HG02981 (cell line): ENCODE data around the gene ZNF232.
"Not testable (repeated sequence)": the region's sequence is repeated elsewhere in the genome, so short reads cannot be mapped to it uniquely, and the experiment has no call there.

Source experiments
- ATAC-seq: cut with Tn5 transposase; IDR thresholded peaks from one replicate; pipeline ENCODE4 v1.9.1; 2021; ENCODE audit warnings: mild to moderate bottlenecking, moderate library complexity; ENCODE audit not compliant: unreplicated experiment

The ZNF232 gene

GRCh38 chr17:5130261-5130660, 18.6 kb upstream of the ZNF232 start:
- not testable (repeated sequence) for ATAC-seq

GRCh38 chr17:5129770-5130169, 18.1 kb upstream of the ZNF232 start:
- ATAC-seq = not testable (repeated sequence)

- ATAC-seq = no peak
These were observed 17.3 kb upstream of the ZNF232 start for GRCh38 chr17:5128905-5129535.

- not testable (repeated sequence) for ATAC-seq
These were observed 16.7 kb upstream of the ZNF232 start for GRCh38 chr17:5128387-5128786.

- ATAC-seq = no peak
These were observed 16.2 kb upstream of the ZNF232 start for GRCh38 chr17:5127910-5128309.

GRCh38 chr17:5126719-5127488, 15.2 kb upstream of the ZNF232 start:
- no peak for ATAC-seq

GRCh38 chr17:5124896-5125295, 13.2 kb upstream of the ZNF232 start:
- ATAC-seq = not testable (repeated sequence)

- not testable (repeated sequence) for ATAC-seq
These were observed 12.6 kb upstream of the ZNF232 start for GRCh38 chr17:5124125-5124760.

- ATAC-seq = no peak
These were observed 11.9 kb upstream of the ZNF232 start for GRCh38 chr17:5123343-5124124.

GRCh38 chr17:5122586-5123342, 11.1 kb upstream of the ZNF232 start:
- ATAC-seq = no peak

GRCh38 chr17:5122056-5122455, 10.4 kb upstream of the ZNF232 start:
- not testable (repeated sequence) for ATAC-seq

- ATAC-seq = no peak
These were observed 9.6 kb upstream of the ZNF232 start for GRCh38 chr17:5121186-5121841.

GRCh38 chr17:5120436-5121185, 8.9 kb upstream of the ZNF232 start:
- ATAC-seq = not testable (repeated sequence)

GRCh38 chr17:5120036-5120435, 8.4 kb upstream of the ZNF232 start:
- ATAC-seq = no peak

- no peak for ATAC-seq
These were observed 6.5 kb upstream of the ZNF232 start for GRCh38 chr17:5118219-5118618.

- ATAC-seq = no peak
These were observed 4.3 kb upstream of the ZNF232 start, which contains the start of gene USP6 for GRCh38 chr17:5115673-5116651. Gene USP6, plus strand, starts transcription at chr17:5116032. Its CDS starts 14,336 bp downstream, at chr17:5130368.

- no peak for ATAC-seq
These were observed 862 bp downstream of the ZNF232 start for GRCh38 chr17:5110816-5111215.

- ATAC-seq = no peak
These were observed 10.8 kb downstream of the ZNF232 start for GRCh38 chr17:5100832-5101231.
